Naive thymus-derived CD4-positive, alpha-beta T cell (primary cell): ENCODE data around the gene GASK1A. TPM values are rescaled to one million over a fixed set of nuclear protein-coding genes. Genes with fewer than 3 reads are reported as not detected.
A peak's percentile ranks its signal among the peaks of the same experiment; 100 is the strongest.

Source experiments
- ATAC-seq: fragments of 150-1000 bp; cut with Tn5 transposase; 2 replicates; pipeline ENCODE4 v1.10.0; 2021; ENCODE audit warnings: mild to moderate bottlenecking, moderate library complexity
- CTCF ChIA-PET: fragments of 350-600 bp; sonication (Branson Sonifier 250); formaldehyde crosslinking; loops from one replicate; lab custom pipeline; 2021; ENCODE audit warnings: antibody characterized with exemption; lab: Charles Lee
- POLR2A ChIA-PET: fragments of 350-600 bp; sonication (Branson Sonifier 250); formaldehyde crosslinking; loops from one replicate; lab custom pipeline; 2021; ENCODE audit warnings: antibody characterized with exemption, inconsistent platforms; lab: Charles Lee
- DNase-seq, 9 donors: peaks; one replicate each; pipeline versions ENCODE4 v3.0.0 to v3.0.0-alpha.2; 2020 to 2022; ENCODE audit warnings: mixed read lengths in 1 of 9
- H3K27ac ChIP-seq: one replicate; pipeline ENCODE4 v1.7.0; 2013; ENCODE audit warnings: mild to moderate bottlenecking, low read depth, low read length, moderate library complexity
- H3K27me3 ChIP-seq, 2 donors: one replicate each; pipeline ENCODE4 v1.7.0; 2013; ENCODE audit warnings: low read length in 2 of 2, mild to moderate bottlenecking in 2 of 2, moderate library complexity in 2 of 2; ENCODE audit not compliant: control insufficient read depth in 2 of 2, insufficient read depth in 2 of 2
- H3K36me3 ChIP-seq, 3 experiments: 1 replicate in 2 of 3; 2 replicates in 1 of 3; pipeline ENCODE4 v1.7.0; 2013; ENCODE audit warnings: low read length in 3 of 3, mild to moderate bottlenecking in 3 of 3, moderate library complexity in 1 of 3; ENCODE audit not compliant: insufficient read depth in 3 of 3, control insufficient read depth in 2 of 3
- H3K4me1 ChIP-seq, 2 donors: one replicate each; pipeline ENCODE4 v1.7.0; 2013; ENCODE audit warnings: low read length in 2 of 2, mild to moderate bottlenecking in 2 of 2, moderate library complexity in 1 of 2; ENCODE audit not compliant: control insufficient read depth in 2 of 2, insufficient read depth in 2 of 2
- H3K4me3 ChIP-seq: 2 replicates; pipeline ENCODE4 v1.7.0; 2013; ENCODE audit warnings: mild to moderate bottlenecking, low read length
- H3K9me3 ChIP-seq, 3 experiments: 1 replicate in 2 of 3; 2 replicates in 1 of 3; pipeline ENCODE4 v1.7.0; 2013; ENCODE audit warnings: low read length in 3 of 3; ENCODE audit not compliant: control insufficient read depth in 2 of 3
- H3K27ac Mint-ChIP-seq, 9 donors: one replicate each; pipeline ENCODE4 v1.8.0; 2020 to 2022; ENCODE audit warnings: mixed read lengths in 9 of 9, mild to moderate bottlenecking in 8 of 9, moderate library complexity in 5 of 9, inconsistent platforms in 2 of 9
- H3K27me3 Mint-ChIP-seq, 5 donors: one replicate each; pipeline ENCODE4 v1.8.0; 2021 to 2022; ENCODE audit warnings: mixed read lengths in 5 of 5, mild to moderate bottlenecking in 1 of 5
- H3K36me3 Mint-ChIP-seq, 5 donors: one replicate each; pipeline ENCODE4 v1.8.0; 2020 to 2022; ENCODE audit warnings: mixed read lengths in 5 of 5, mild to moderate bottlenecking in 3 of 5, inconsistent platforms in 1 of 5
- H3K4me1 Mint-ChIP-seq, 7 donors: one replicate each; pipeline ENCODE4 v1.8.0; 2020 to 2022; ENCODE audit warnings: mixed read lengths in 7 of 7, mild to moderate bottlenecking in 3 of 7, inconsistent platforms in 1 of 7
- H3K4me3 Mint-ChIP-seq, 10 donors: one replicate each; pipeline ENCODE4 v1.8.0; 2020 to 2022; ENCODE audit warnings: mild to moderate bottlenecking in 10 of 10, mixed read lengths in 10 of 10, moderate library complexity in 6 of 10, inconsistent platforms in 2 of 10
- H3K9me3 Mint-ChIP-seq, 11 donors: one replicate each; pipeline ENCODE4 v1.8.0; 2020 to 2022; ENCODE audit warnings: mixed read lengths in 11 of 11, mild to moderate bottlenecking in 4 of 11, inconsistent platforms in 1 of 11, moderate library complexity in 1 of 11
- intact Hi-C, 2 donors: fragments of 100-400 bp; cut with micrococcal nuclease; formaldehyde crosslinking; loops; one replicate each; pipeline ENCODE4 v1.15.1; 2023
- polyA plus RNA-seq, 2 donors: library from polyadenylated mRNA; unstranded; fragments of 300-500 nt; fragmentation: Illumina TruSeq; gene quantifications; one replicate each; pipeline ENCODE4 v1.2.3, GENCODE V29; 2021
- total RNA-seq, 6 experiments: library from RNA in 5 of 6; stranded (reverse) in 5 of 6; gene quantifications; 1 replicate in 5 of 6; 2 replicates in 1 of 6; pipeline ENCODE4 v1.2.3 and lab custom pipeline; 2021 to 2026

Gene GASK1A
- total and polyA plus RNA-seq, 7 experiments from 2014 or later = 0.20 to 0.24 (median 0.21) TPM; not detected in 4

DNA sequence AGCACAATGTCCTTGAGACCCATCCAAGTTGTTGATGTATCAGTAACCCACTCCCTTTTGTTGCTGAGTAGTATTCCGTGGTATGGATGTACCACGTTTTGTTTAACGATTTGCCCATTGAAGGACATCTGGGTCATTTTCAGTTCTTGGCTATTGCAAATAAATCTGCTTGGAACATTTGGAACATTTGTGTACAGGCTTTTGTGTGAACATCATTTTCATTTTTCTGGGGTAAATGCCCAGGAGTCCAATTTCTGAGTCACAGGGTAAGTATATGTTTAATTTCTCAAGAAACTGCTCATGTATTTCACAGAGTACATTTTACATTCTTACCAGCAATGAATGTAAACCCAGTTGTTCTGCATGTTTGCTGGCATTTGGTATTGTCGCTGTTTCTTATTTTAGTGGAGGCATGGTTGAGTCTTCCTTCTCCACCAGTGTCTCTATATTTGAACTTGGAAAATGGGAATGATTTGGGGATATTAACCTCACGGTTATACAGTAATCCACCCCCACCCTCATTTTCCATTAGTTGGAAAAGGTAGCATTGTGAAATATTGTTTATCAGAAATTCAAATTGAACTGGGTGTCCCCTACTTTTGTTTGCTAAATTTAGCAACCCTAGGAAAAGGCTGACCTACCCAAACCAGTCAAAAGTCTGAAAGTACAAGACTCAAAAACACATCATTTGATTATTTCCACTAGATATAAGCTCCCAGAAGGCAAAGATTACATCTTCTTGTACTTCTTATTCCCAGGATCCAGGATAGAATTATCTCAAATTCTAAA lies 96.0 kb downstream of the GASK1A start:
- Histone ChIP-seq H3K9me3 (no peaks in the 10 kb centered on the region), H3K36me3 (peaks cover 0 to 8% (median 3%) of the 10 kb centered on the region in 3 experiments), H3K4me1 (no peaks in the 10 kb centered on the region), H3K27ac (no peak overlapping the region), H3K4me3 (no peak overlapping the region), H3K27me3 (no peaks in the 10 kb centered on the region)
- ChIA-PET CTCF (interaction anchor here (1.0 kb wide), 1 partner anchor 114 kb away, joined by 3 read pairs; no protein-coding TSS in a partner anchor), POLR2A (no interaction called here)
- Mint-ChIP-seq H3K4me3 (no peak overlapping the region), H3K36me3 (peaks cover 5 to 32% (median 27%) of the 10 kb centered on the region in 5 donors), H3K27ac (peak overlapping the region in 2 of 9 donors; percentile 1 to 73), H3K27me3 (peaks cover 0 to 7% (median 0%) of the 10 kb centered on the region in 5 donors), H3K4me1 (peaks cover 0 to 7% (median 0%) of the 10 kb centered on the region in 7 donors), H3K9me3 (peaks cover 0 to 4% (median 0%) of the 10 kb centered on the region in 11 donors)
- intact Hi-C loops = loop anchor here in 1 of 2 donors (5.0 kb wide), 1 partner anchor 53 kb away; no protein-coding TSS in a partner anchor
- DNase-seq = no peak
- no peak for ATAC-seq

DNA sequence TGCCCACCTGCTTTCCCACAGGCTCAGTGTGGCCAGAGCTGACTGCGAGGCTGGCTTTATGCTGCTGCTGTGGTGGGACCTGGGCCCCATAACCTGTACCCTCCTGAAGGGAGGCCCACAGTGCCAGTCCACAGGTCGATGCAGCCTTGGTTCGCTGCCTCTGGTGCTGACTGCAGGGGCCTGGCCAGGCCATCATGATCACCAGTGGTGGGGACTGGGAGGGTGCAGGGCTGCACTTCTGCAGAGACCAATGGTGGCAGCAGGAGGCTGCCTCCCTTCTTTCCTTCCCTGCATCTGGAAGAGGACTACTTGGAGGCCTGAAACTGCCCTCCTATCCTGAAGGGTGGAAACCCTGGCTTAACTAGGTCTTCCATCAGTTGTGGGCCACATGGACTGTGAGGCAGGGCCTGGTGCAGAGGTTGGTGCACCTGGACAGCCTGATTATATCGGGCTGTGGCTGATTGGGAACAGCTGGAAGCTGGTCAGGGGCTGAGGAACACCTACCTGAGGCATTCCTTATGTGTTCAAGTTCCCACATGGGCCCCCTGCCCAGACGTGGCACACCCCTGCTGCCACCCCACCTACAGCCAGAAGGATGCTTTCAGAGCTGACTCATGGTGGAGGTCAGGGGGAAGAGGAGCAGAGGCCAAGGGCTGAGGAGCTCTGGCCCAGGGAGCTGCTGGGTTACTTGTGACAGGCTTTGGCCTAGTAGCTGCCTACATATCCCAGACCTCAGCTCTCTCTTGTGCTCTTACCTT lies 97.0 kb downstream of the GASK1A start:
- no peaks in the 10 kb centered on the region for H3K27me3 ChIP-seq
- Mint-ChIP-seq H3K36me3 (peaks cover 13 to 42% (median 35%) of the 10 kb centered on the region in 5 donors), H3K27me3 (peaks cover 0 to 7% (median 0%) of the 10 kb centered on the region in 5 donors), H3K4me3 (no peak overlapping the region), H3K4me1 (peaks cover 0 to 7% (median 0%) of the 10 kb centered on the region in 7 donors), H3K27ac (no peak overlapping the region), H3K9me3 (peaks cover 0 to 6% (median 0%) of the 10 kb centered on the region in 11 donors)
- peaks cover 0 to 18% (median 6%) of the 10 kb centered on the region in 3 experiments for H3K36me3 ChIP-seq
- no peak overlapping the region for H3K27ac ChIP-seq
- H3K4me3 ChIP-seq = no peak overlapping the region
- no peaks in the 10 kb centered on the region for H3K4me1 ChIP-seq
- intact Hi-C loops = no loop called here
- CTCF ChIA-PET = interaction anchor here (1.0 kb wide), 1 partner anchor 115 kb away, joined by 3 read pairs; no protein-coding TSS in a partner anchor
- DNase-seq (no peak), ATAC-seq (no peak)
- POLR2A ChIA-PET = interaction anchor here (0.6 kb wide), 1 partner anchor 230 kb away, joined by 3 read pairs; no protein-coding TSS in a partner anchor
- no peaks in the 10 kb centered on the region for H3K9me3 ChIP-seq

GRCh38 chr3:43076857-43077256 lies 97.7 kb downstream of the GASK1A start:
- ChIA-PET POLR2A (interaction anchor here (0.6 kb wide), 1 partner anchor 230 kb away, joined by 3 read pairs; no protein-coding TSS in a partner anchor), CTCF (no interaction called here)
- Mint-ChIP-seq H3K4me3 (no peak overlapping the region), H3K36me3 (peaks cover 19 to 49% (median 36%) of the 10 kb centered on the region in 5 donors), H3K27me3 (peaks cover 0 to 7% (median 0%) of the 10 kb centered on the region in 5 donors), H3K9me3 (peaks cover 0 to 6% (median 0%) of the 10 kb centered on the region in 11 donors), H3K27ac (no peak overlapping the region), H3K4me1 (peaks cover 0 to 7% (median 0%) of the 10 kb centered on the region in 7 donors)
- ATAC-seq (no peak), DNase-seq (no peak)
- intact Hi-C loops = no loop called here
- Histone ChIP-seq H3K36me3 (peaks cover 0 to 23% (median 6%) of the 10 kb centered on the region in 3 experiments), H3K4me3 (no peak overlapping the region), H3K27me3 (no peaks in the 10 kb centered on the region), H3K9me3 (peaks cover 0 to 3% (median 0%) of the 10 kb centered on the region in 3 experiments), H3K4me1 (no peaks in the 10 kb centered on the region), H3K27ac (no peak overlapping the region)

GRCh38 chr3:43077261-43077660 lies 98.2 kb downstream of the GASK1A start:
- H3K4me1 Mint-ChIP-seq = peaks cover 0 to 7% (median 0%) of the 10 kb centered on the region in 7 donors
- no peak for DNase-seq
- Histone ChIP-seq H3K4me3 (no peak overlapping the region), H3K36me3 (peaks cover 0 to 23% (median 6%) of the 10 kb centered on the region in 3 experiments), H3K27me3 (no peaks in the 10 kb centered on the region), H3K4me1 (no peaks in the 10 kb centered on the region), H3K9me3 (peaks cover 0 to 7% (median 0%) of the 10 kb centered on the region in 3 experiments), H3K27ac (no peak overlapping the region)
- intact Hi-C loops = no loop called here
- peaks cover 0 to 7% (median 0%) of the 10 kb centered on the region in 11 donors for H3K9me3 Mint-ChIP-seq
- H3K4me3 Mint-ChIP-seq = no peak overlapping the region
- H3K27ac Mint-ChIP-seq = no peak overlapping the region
- ChIA-PET POLR2A (no interaction called here), CTCF (no interaction called here)
- peaks cover 0 to 7% (median 0%) of the 10 kb centered on the region in 5 donors for H3K27me3 Mint-ChIP-seq
- peaks cover 21 to 54% (median 39%) of the 10 kb centered on the region in 5 donors for H3K36me3 Mint-ChIP-seq
- no peak for ATAC-seq

GRCh38 chr3:43077707-43078106 lies 98.6 kb downstream of the GASK1A start:
- CTCF ChIA-PET = no interaction called here
- peaks cover 0 to 11% (median 3%) of the 10 kb centered on the region in 3 experiments for H3K9me3 ChIP-seq
- H3K36me3 Mint-ChIP-seq = peaks cover 24 to 58% (median 43%) of the 10 kb centered on the region in 5 donors
- peaks cover 0 to 4% (median 0%) of the 10 kb centered on the region in 5 donors for H3K27me3 Mint-ChIP-seq
- ATAC-seq (no peak), DNase-seq (no peak)
- no peak overlapping the region for H3K4me3 ChIP-seq
- H3K4me1 ChIP-seq = no peaks in the 10 kb centered on the region
- peaks cover 0 to 10% (median 2%) of the 10 kb centered on the region in 11 donors for H3K9me3 Mint-ChIP-seq
- H3K4me1 Mint-ChIP-seq = peaks cover 0 to 7% (median 0%) of the 10 kb centered on the region in 7 donors
- no peaks in the 10 kb centered on the region for H3K27me3 ChIP-seq
- H3K4me3 Mint-ChIP-seq = no peak overlapping the region
- no peak overlapping the region for H3K27ac Mint-ChIP-seq
- H3K27ac ChIP-seq = no peak overlapping the region
- intact Hi-C loops = no loop called here
- H3K36me3 ChIP-seq = peaks cover 0 to 28% (median 6%) of the 10 kb centered on the region in 3 experiments
- POLR2A ChIA-PET = no interaction called here
